Tibial artery (tissue), 4 donors: Measurements from ENCODE around the gene MAB21L4.

Experiments used
- DNase-seq, 2 donors: peaks; one replicate each; pipeline ENCODE4 v3.0.0-alpha.2; 2019
- H3K27ac ChIP-seq, 2 donors: fragments of 200-600 bp; sonication (generic) in 1 of 2; 1 replicate in 1 of 2; 2 replicates in 1 of 2; pipeline ENCODE4 v1.5.1; 2018 to 2019; ENCODE audit warnings: mild to moderate bottlenecking in 1 of 2
- H3K27me3 ChIP-seq, 2 donors: fragments of 200-600 bp; sonication (generic) in 1 of 2; one replicate each; pipeline versions ENCODE4 v1.5.1 to v1.6.0; 2016 to 2019
- H3K36me3 ChIP-seq, 3 donors: fragments of 200-600 bp; sonication (generic) in 2 of 3; one replicate each; pipeline ENCODE4 v1.5.1; 2016 to 2019; ENCODE audit warnings: mild to moderate bottlenecking in 2 of 3
- H3K4me1 ChIP-seq, 4 donors: fragments of 200-600 bp; sonication (generic) in 2 of 4; 1 replicate in 3 of 4; 2 replicates in 1 of 4; pipeline ENCODE4 v1.5.1; 2016 to 2019
- H3K4me3 ChIP-seq, 2 donors: fragments of 200-600 bp; sonication (generic) in 1 of 2; 1 replicate in 1 of 2; 2 replicates in 1 of 2; pipeline ENCODE4 v1.5.1; 2018 to 2019; ENCODE audit warnings: mild to moderate bottlenecking in 2 of 2
- H3K9me3 ChIP-seq, 3 donors: fragments of 200-600 bp; sonication (generic) in 1 of 3; one replicate each; pipeline ENCODE4 v1.5.1; 2016 to 2019
- CTCF ChIP-seq, 2 experiments: fragments of 200-600 bp in 1 of 2; fragments of 450-650 bp in 1 of 2; IDR thresholded peaks; one replicate each; pipeline ENCODE4 v1.5.1; 2017 to 2019; ENCODE audit warnings: antibody characterized with exemption in 2 of 2, mild to moderate bottlenecking in 1 of 2, moderate library complexity in 1 of 2
- intact Hi-C: fragments of 100-400 bp; cut with DNase I; formaldehyde crosslinking; loops from one replicate; pipeline ENCODE4 v1.15.0; 2023; ENCODE audit warnings: low total_unique reads

Gene MAB21L4

GRCh38 chr2:240861547-240861946 lies 34.4 kb downstream of the MAB21L4 start:
- H3K4me3 ChIP-seq, result no peak overlapping the region
- H3K4me1 ChIP-seq, result no peaks in the 10 kb centered on the region
- H3K9me3 ChIP-seq, result no peaks in the 10 kb centered on the region
- no peak for TF ChIP-seq CTCF (IDR thresholded peaks at IDR 0.05)
- no peak for DNase-seq
- no peaks in the 10 kb centered on the region for H3K36me3 ChIP-seq
- peaks cover 0 to 13% of the 10 kb centered on the region in 2 donors for H3K27me3 ChIP-seq
- H3K27ac ChIP-seq, result no peak overlapping the region
- intact Hi-C loops, result no loop called here

GRCh38 chr2:240858871-240859270 lies 37.1 kb downstream of the MAB21L4 start:
- no peaks in the 10 kb centered on the region for H3K9me3 ChIP-seq
- intact Hi-C loops, result no loop called here

GRCh38 chr2:240858321-240858720 lies 37.6 kb downstream of the MAB21L4 start:
- H3K4me3 ChIP-seq, result no peak overlapping the region
- intact Hi-C loops, result no loop called here
- DNase-seq, result no peak
- H3K4me1 ChIP-seq, result no peaks in the 10 kb centered on the region
- no peaks in the 10 kb centered on the region for H3K9me3 ChIP-seq
- no peaks in the 10 kb centered on the region for H3K36me3 ChIP-seq
- no peak overlapping the region for H3K27ac ChIP-seq
- TF ChIP-seq CTCF (IDR thresholded peaks at IDR 0.05), result no peak
- peaks cover 0 to 20% of the 10 kb centered on the region in 2 donors for H3K27me3 ChIP-seq

More at GRCh38 chr2:240858871-240859270, 37.1 kb downstream of the MAB21L4 start:
- no peak overlapping the region for H3K27ac ChIP-seq
- TF ChIP-seq CTCF (IDR thresholded peaks at IDR 0.05), result no peak
- DNase-seq, result no peak
- H3K4me1 ChIP-seq, result no peaks in the 10 kb centered on the region
- peaks cover 0 to 20% of the 10 kb centered on the region in 2 donors for H3K27me3 ChIP-seq
- no peaks in the 10 kb centered on the region for H3K36me3 ChIP-seq
- H3K4me3 ChIP-seq, result no peak overlapping the region

GRCh38 chr2:240857039-240858008 lies 38.6 kb downstream of the MAB21L4 start:
- no peak for TF ChIP-seq CTCF (IDR thresholded peaks at IDR 0.05)
- no peak overlapping the region for H3K27ac ChIP-seq
- H3K4me3 ChIP-seq, result no peak overlapping the region

GRCh38 chr2:240856151-240856980 lies 39.6 kb downstream of the MAB21L4 start:
- Histone ChIP-seq H3K4me1 (no peaks in the 10 kb centered on the region), H3K4me3 (no peak overlapping the region), H3K36me3 (no peaks in the 10 kb centered on the region), H3K9me3 (no peaks in the 10 kb centered on the region), H3K27ac (no peak overlapping the region), H3K27me3 (peaks cover 0 to 27% of the 10 kb centered on the region in 2 donors)
- intact Hi-C loops, result no loop called here
- TF ChIP-seq CTCF (IDR thresholded peaks at IDR 0.05), result no peak
- DNase-seq, result no peak

More at GRCh38 chr2:240857039-240858008, 38.6 kb downstream of the MAB21L4 start:
- DNase-seq, result no peak
- H3K4me1 ChIP-seq, result no peaks in the 10 kb centered on the region
- H3K36me3 ChIP-seq, result no peaks in the 10 kb centered on the region
- H3K9me3 ChIP-seq, result no peaks in the 10 kb centered on the region
- intact Hi-C loops, result no loop called here
- peaks cover 0 to 20% of the 10 kb centered on the region in 2 donors for H3K27me3 ChIP-seq
